ENCODE data around the gene PROSER2.

PROSER2 gene

GRCh38 chr10:11870900-11871400 lies 47.8 kb downstream of the PROSER2 start:
- DNase-seq = no peak

- DNase-seq = no peak
These were observed 48.3 kb downstream of the PROSER2 start for GRCh38 chr10:11871466-11871865.

- no peak for DNase-seq
These were observed 51.7 kb downstream of the PROSER2 start for GRCh38 chr10:11874568-11875493.

- DNase-seq = no peak
These were observed 52.5 kb downstream of the PROSER2 start for GRCh38 chr10:11875494-11876281.

- no peak for DNase-seq
These were observed 53.2 kb downstream of the PROSER2 start for GRCh38 chr10:11876324-11876723.

GRCh38 chr10:11876805-11877590 lies 53.8 kb downstream of the PROSER2 start:
- DNase-seq = no peak

GRCh38 chr10:11877591-11877905 lies 54.4 kb downstream of the PROSER2 start:
- no peak for DNase-seq

- no peak for DNase-seq
These were observed 55.6 kb downstream of the PROSER2 start for GRCh38 chr10:11878776-11879175.

GRCh38 chr10:11879387-11880094 lies 56.4 kb downstream of the PROSER2 start:
- no peak for DNase-seq

- no peak for DNase-seq
These were observed 57.2 kb downstream of the PROSER2 start for GRCh38 chr10:11880151-11881029.

- no peak for DNase-seq
These were observed 57.9 kb downstream of the PROSER2 start for GRCh38 chr10:11881030-11881476.

- DNase-seq = no peak
These were observed 58.6 kb downstream of the PROSER2 start for GRCh38 chr10:11881477-11882417.

- no peak for DNase-seq
These were observed 59.7 kb downstream of the PROSER2 start for GRCh38 chr10:11882646-11883375.

GRCh38 chr10:11884706-11885423 lies 61.7 kb downstream of the PROSER2 start:
- DNase-seq = no peak

- DNase-seq = no peak
These were observed 62.4 kb downstream of the PROSER2 start for GRCh38 chr10:11885437-11886137.

GRCh38 chr10:11886138-11886474 lies 63.0 kb downstream of the PROSER2 start:
- DNase-seq = no peak

- no peak for DNase-seq
These were observed 63.7 kb downstream of the PROSER2 start for GRCh38 chr10:11886851-11887250.

Data from NCI-H2107 (cell line).